ENCODE results near the gene CBLC. TPM values are rescaled to one million over a fixed set of nuclear protein-coding genes. Genes with fewer than 3 reads are reported as not detected.

CBLC gene
- total RNA-seq, 6 experiments from 2014 or later = not detected

GRCh38 chr19:44756089-44756562 is 21.6 kb upstream of the CBLC start:
- TF ChIP-seq CTCF (IDR thresholded peaks at IDR 0.05) = no peak
- Mint-ChIP-seq H3K36me3 (ENCODE audit: low read depth) (peaks cover 30% of the 10 kb centered on the region), H3K4me1 (ENCODE audit: low read depth) (peaks cover 61% of the 10 kb centered on the region), H3K4me3 (no peak overlapping the region), H3K9me3 (no peaks in the 10 kb centered on the region), H3K27me3 (ENCODE audit: insufficient read depth) (peaks cover 2% of the 10 kb centered on the region; the same call in 1 of the 2 replicates), H3K27ac (no peak overlapping the region)
- no peak for DNase-seq

GRCh38 chr19:44757057-44757734 is 20.5 kb upstream of the CBLC start:
- no peak for TF ChIP-seq CTCF (IDR thresholded peaks at IDR 0.05)
- Mint-ChIP-seq H3K9me3 (no peaks in the 10 kb centered on the region), H3K27ac (peak overlapping the region; percentile 89), H3K27me3 (ENCODE audit: insufficient read depth) (peaks cover 2% of the 10 kb centered on the region; the same call in 1 of the 2 replicates), H3K36me3 (ENCODE audit: low read depth) (peaks cover 27% of the 10 kb centered on the region), H3K4me1 (ENCODE audit: low read depth) (peaks cover 59% of the 10 kb centered on the region), H3K4me3 (peak overlapping the region; percentile 81)
- no peak for DNase-seq

DNA sequence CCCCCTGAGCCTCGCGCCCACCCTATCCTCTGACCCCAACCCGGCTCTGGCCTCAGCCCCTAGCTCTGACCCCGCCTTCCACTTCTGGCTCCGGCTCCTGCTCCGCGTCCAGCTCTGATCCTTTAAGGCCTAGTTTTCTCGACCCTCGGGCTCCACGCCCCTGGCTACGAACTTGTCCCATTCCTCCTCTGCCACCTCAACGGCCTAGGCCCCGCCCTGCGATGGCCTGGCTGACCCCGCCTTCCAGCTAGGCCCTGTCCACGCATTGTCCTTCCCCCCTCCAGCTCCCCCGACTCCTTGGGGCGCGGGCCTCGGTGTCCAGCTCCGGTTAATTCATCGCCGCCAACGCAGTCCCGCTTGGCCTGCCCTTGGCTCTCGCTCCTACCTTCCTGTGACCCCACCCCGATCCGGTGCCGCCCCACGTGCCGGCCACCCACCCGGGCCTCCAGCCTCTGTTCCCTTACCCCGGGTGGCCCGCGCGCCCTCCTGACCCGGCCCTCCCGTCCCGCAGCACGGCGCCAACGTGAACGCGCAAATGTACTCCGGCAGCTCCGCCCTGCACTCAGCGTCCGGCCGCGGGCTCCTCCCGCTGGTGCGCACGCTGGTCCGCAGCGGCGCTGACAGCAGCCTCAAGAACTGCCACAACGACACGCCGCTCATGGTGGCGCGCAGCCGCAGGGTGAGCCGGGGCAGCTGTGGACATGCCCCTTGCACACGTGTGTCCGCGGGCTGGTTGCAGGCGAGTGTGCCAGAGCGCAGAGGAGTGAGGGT is 19.8 kb upstream of the CBLC start:
- TF ChIP-seq CTCF (IDR thresholded peaks at IDR 0.05) = peak; percentile 41; the same call in 1 of the 2 replicates
- Mint-ChIP-seq H3K4me3 (peak overlapping the region; percentile 81), H3K36me3 (ENCODE audit: low read depth) (peaks cover 21% of the 10 kb centered on the region), H3K27ac (peak overlapping the region; percentile 89), H3K9me3 (no peaks in the 10 kb centered on the region), H3K4me1 (ENCODE audit: low read depth) (peaks cover 55% of the 10 kb centered on the region), H3K27me3 (ENCODE audit: insufficient read depth) (peaks cover 2% of the 10 kb centered on the region; the same call in 1 of the 2 replicates)
- DNase-seq = peak; percentile 60

GRCh38 chr19:44758596-44758995 is 19.1 kb upstream of the CBLC start:
- Mint-ChIP-seq H3K27me3 (ENCODE audit: insufficient read depth) (peaks cover 2% of the 10 kb centered on the region; the same call in 1 of the 2 replicates), H3K36me3 (ENCODE audit: low read depth) (peaks cover 21% of the 10 kb centered on the region), H3K4me1 (ENCODE audit: low read depth) (peaks cover 51% of the 10 kb centered on the region), H3K9me3 (no peaks in the 10 kb centered on the region), H3K4me3 (peak overlapping the region; percentile 81), H3K27ac (peak overlapping the region; percentile 89)
- no peak for TF ChIP-seq CTCF (IDR thresholded peaks at IDR 0.05)
- DNase-seq = no peak

DNA sequence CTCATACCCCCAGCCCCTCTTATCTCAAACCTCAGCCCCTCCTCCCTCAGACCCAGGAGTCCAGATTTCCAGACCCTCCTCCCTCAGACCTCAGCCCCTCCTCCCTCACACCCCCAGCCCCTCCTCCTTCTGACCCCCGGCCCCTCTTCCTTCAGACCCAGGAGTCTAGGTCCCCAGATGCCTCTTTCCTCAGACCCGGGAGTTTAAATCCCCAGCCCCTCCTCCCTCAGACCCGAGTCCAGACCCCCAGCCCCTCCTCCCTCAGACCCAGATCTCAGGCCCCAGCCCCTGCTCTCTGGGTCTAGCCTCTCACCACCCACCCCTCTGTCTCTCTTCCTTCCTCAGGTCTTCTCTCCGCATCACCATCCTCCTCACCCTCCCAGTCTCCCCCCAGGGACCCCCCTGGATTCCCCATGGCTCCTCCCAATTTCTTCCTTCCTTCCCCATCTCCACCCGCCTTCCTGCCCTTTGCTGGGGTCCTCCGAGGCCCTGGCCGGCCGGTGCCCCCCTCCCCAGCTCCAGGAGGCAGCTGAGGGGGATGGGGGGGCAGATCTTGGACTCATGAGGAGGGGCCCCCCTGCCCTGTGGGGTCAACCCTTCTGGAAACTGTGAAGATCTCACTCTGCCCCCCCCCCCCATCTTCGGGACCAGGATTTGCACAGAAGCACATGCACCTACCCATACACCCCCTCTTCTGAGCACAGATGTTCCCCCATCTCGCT is 18.4 kb upstream of the CBLC start:
- Mint-ChIP-seq H3K36me3 (ENCODE audit: low read depth) (peaks cover 21% of the 10 kb centered on the region), H3K4me1 (ENCODE audit: low read depth) (peaks cover 45% of the 10 kb centered on the region), H3K4me3 (no peak overlapping the region), H3K27ac (0 out of 2 replicates have a peak overlapping the region, but pooled peaks have one; percentile 52), H3K9me3 (no peaks in the 10 kb centered on the region), H3K27me3 (ENCODE audit: insufficient read depth) (peaks cover 2% of the 10 kb centered on the region; the same call in 1 of the 2 replicates)
- no peak for TF ChIP-seq CTCF (IDR thresholded peaks at IDR 0.05)
- DNase-seq = no peak

Data from HFFc6 (cell line).